ENCODE results near the gene CCL2. TPM values are rescaled to one million over a fixed set of nuclear protein-coding genes. Genes with fewer than 3 reads are reported as not detected.

CCL2 gene
- total and polyA plus RNA-seq, 2 of the 8 experiments (the other 6 are each of a cell fraction or from before 2014, with no cell fraction given): 3.0 to 3.7 TPM

- no peaks in the 10 kb centered on the region for H3K9me3 ChIP-seq (ENCODE audit: insufficient read depth in 2 of 2, low read depth in 1 of 2, low read length in 1 of 2)
- H3K56ac ChIP-seq (replicated peaks; ENCODE audit: insufficient read length, low read depth, low read length): no peak overlapping the region
- no peak overlapping the region for H4K8ac ChIP-seq (ENCODE audit: extremely low read depth, insufficient read depth, low read length)
- FAIRE-seq (no peak), DNase-seq (ENCODE audit: low read depth in 1 of 2, low spot score in 2 of 2) (no peak)
- no peak overlapping the region for H2AFZ ChIP-seq (ENCODE audit: low read length)
- no peak overlapping the region for H4K5ac ChIP-seq (ENCODE audit: insufficient read length, low read depth, low read length)
- H3K79me2 ChIP-seq (ENCODE audit: control insufficient read depth in 1 of 2, insufficient read depth in 2 of 2, low read length in 2 of 2): no peaks in the 10 kb centered on the region
- ChIA-PET POLR2A (ENCODE audit: partially characterized antibody) (interaction anchor here (1.1 kb wide), 1 partner anchor 14 kb away, joined by 3 read pairs; no protein-coding TSS in a partner anchor), CTCF (ENCODE audit: partially characterized antibody) (interaction anchor here (1.4 kb wide), 1 partner anchor 65 kb away, joined by 5 read pairs; no protein-coding TSS in a partner anchor)
- no peak overlapping the region for H3K14ac ChIP-seq (ENCODE audit: insufficient read length)
- no peak overlapping the region for H2BK120ac ChIP-seq (replicated peaks; ENCODE audit: low read depth, low read length)
- H2BK5ac ChIP-seq (ENCODE audit: low read depth, low read length): no peak overlapping the region
- no peak overlapping the region for H4K91ac ChIP-seq (replicated peaks; ENCODE audit: insufficient read length, low read length)
- no peak overlapping the region for H3K4me3 ChIP-seq (ENCODE audit: extremely low read depth in 1 of 4, insufficient read depth in 2 of 4, low read depth in 3 of 4, low read length in 4 of 4)
- H3K36me3 ChIP-seq (ENCODE audit: control insufficient read depth in 2 of 4, insufficient read depth in 4 of 4, low read length in 3 of 4): no peaks in the 10 kb centered on the region
- no peak overlapping the region; the same call in 1 of the 2 replicates for H2BK20ac ChIP-seq (ENCODE audit: low read length)
- H2BK12ac ChIP-seq (ENCODE audit: low read depth, low read length): no peak overlapping the region; the same call in 1 of the 2 replicates
- 84% methylated on average over 3 of the region's 3 CpGs; no CpG with 5 or more reads in 1 of the 2 experiments for WGBS, 2 experiments (ENCODE audit: extremely low coverage in 1 of 2, insufficient coverage in 1 of 2, insufficient read length in 1 of 2, insufficient replicate concordance in 2 of 2, low coverage in 1 of 2, low lambda C conversion rate in 2 of 2, missing lambda C conversion rate in 1 of 2)
- H3K18ac ChIP-seq (ENCODE audit: extremely low read depth, low read length): no peak overlapping the region
- no peak overlapping the region for H3K4ac ChIP-seq (replicated peaks; ENCODE audit: insufficient read length, low read depth, low read length)
- H3K79me1 ChIP-seq (ENCODE audit: low read depth, low read length): no peaks in the 10 kb centered on the region
- TF ChIP-seq ZNF274 (IDR thresholded peaks at IDR 0.05; ENCODE audit: borderline replicate concordance, extremely low read depth, low read length): no peak
- TF ChIP-seq, protein P1, sequence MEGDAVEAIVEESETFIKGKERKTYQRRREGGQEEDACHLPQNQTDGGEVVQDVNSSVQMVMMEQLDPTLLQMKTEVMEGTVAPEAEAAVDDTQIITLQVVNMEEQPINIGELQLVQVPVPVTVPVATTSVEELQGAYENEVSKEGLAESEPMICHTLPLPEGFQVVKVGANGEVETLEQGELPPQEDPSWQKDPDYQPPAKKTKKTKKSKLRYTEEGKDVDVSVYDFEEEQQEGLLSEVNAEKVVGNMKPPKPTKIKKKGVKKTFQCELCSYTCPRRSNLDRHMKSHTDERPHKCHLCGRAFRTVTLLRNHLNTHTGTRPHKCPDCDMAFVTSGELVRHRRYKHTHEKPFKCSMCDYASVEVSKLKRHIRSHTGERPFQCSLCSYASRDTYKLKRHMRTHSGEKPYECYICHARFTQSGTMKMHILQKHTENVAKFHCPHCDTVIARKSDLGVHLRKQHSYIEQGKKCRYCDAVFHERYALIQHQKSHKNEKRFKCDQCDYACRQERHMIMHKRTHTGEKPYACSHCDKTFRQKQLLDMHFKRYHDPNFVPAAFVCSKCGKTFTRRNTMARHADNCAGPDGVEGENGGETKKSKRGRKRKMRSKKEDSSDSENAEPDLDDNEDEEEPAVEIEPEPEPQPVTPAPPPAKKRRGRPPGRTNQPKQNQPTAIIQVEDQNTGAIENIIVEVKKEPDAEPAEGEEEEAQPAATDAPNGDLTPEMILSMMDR (IDR thresholded peaks at IDR 0.05; ENCODE audit: control extremely low read depth in 1 of 3, insufficient read depth in 1 of 3, low read depth in 1 of 3, low read length in 3 of 3): no peak
- no peak overlapping the region for H2BK15ac ChIP-seq (ENCODE audit: low read length)
- no peak overlapping the region for H2AK5ac ChIP-seq (ENCODE audit: low read depth, low read length)
- no peak overlapping the region for H3K4me2 ChIP-seq (ENCODE audit: insufficient read depth in 1 of 2, low read depth in 2 of 2, low read length in 2 of 2)
- H3K4me1 ChIP-seq (replicated peaks in 1 of 4; ENCODE audit: control insufficient read depth in 3 of 4, insufficient read depth in 4 of 4, low read length in 3 of 4): peaks cover 4 to 11% (median 7%) of the 10 kb centered on the region in 4 experiments; a peak in 6 of 7 replicates
- H3K27me3 ChIP-seq (replicated peaks in 1 of 4; ENCODE audit: control insufficient read depth in 3 of 4, extremely low read depth in 1 of 4, insufficient read depth in 3 of 4, low read length in 3 of 4): no peaks in the 10 kb centered on the region
- no peak overlapping the region for H3K9ac ChIP-seq (replicated peaks in 1 of 4; ENCODE audit: extremely low read depth in 1 of 4, low read depth in 3 of 4, low read length in 3 of 4)
- peaks cover 6% of the 10 kb centered on the region; the same call in 1 of the 2 replicates for H3K23me2 ChIP-seq (ENCODE audit: low read depth, low read length)
- no peaks in the 10 kb centered on the region for H4K20me1 ChIP-seq (replicated peaks in 1 of 2; ENCODE audit: control insufficient read depth in 1 of 2, insufficient read depth in 2 of 2, low read length in 2 of 2)
- H3K27ac ChIP-seq (ENCODE audit: low read depth, low read length): no peak overlapping the region
- no peak overlapping the region for H3K23ac ChIP-seq (ENCODE audit: insufficient read length)
These were observed 2.0 kb upstream of the CCL2 start for GRCh38 chr17:34253139-34253525.
